HEK293 (cell line): Measurements from ENCODE around the gene ZSWIM4.

Experiments
- CTCF ChIA-PET: fragments of 350-600 bp; formaldehyde crosslinking; extraction: SDS; loops from one replicate; lab custom pipeline; 2021; ENCODE audit warnings: antibody characterized with exemption; lab: Yijun Ruan, JAX
- POLR2A ChIA-PET: fragments of 300-600 bp; formaldehyde crosslinking; extraction: SDS; loops from one replicate; lab custom pipeline; 2020; ENCODE audit warnings: antibody characterized with exemption, inconsistent platforms; lab: Yijun Ruan, JAX
- H3K27ac ChIP-seq: fragments of 200-500 bp; sonication (Bioruptor generic); 2 replicates; pipeline ENCODE4 v1.5.1; 2014; ENCODE audit warnings: low read depth, low read length, control low read depth, inconsistent platforms; ENCODE audit errors: extremely low read depth
- H3K36me3 ChIP-seq, 2 experiments: fragments of 200-500 bp in 1 of 2; sonication (Bioruptor generic) in 1 of 2; 1 replicate in 1 of 2; 2 replicates in 1 of 2; pipeline ENCODE4 v1.5.1; 2014 to 2017; ENCODE audit warnings: inconsistent platforms in 2 of 2, low read length in 2 of 2; ENCODE audit not compliant: control insufficient read depth in 2 of 2, insufficient read depth in 1 of 2
- H3K4me1 ChIP-seq: fragments of 200-500 bp; sonication (Bioruptor generic); 2 replicates; pipeline ENCODE4 v1.5.1; 2014; ENCODE audit warnings: mild to moderate bottlenecking, low read length, inconsistent platforms; ENCODE audit not compliant: control insufficient read depth, insufficient read depth
- H3K4me3 ChIP-seq: 2 replicates; pipeline ENCODE4 v1.5.1; 2011; ENCODE audit warnings: low read depth, mild to moderate bottlenecking, control low read depth, low read length, moderate library complexity
- H3K9me3 ChIP-seq: fragments of 200-500 bp; sonication (Bioruptor generic); 2 replicates; pipeline ENCODE4 v1.5.1; 2014; ENCODE audit warnings: low read depth, low read length, inconsistent platforms; ENCODE audit not compliant: control insufficient read depth, insufficient read depth
- CTCF ChIP-seq: fragments of 450-650 bp; formaldehyde crosslinking; IDR thresholded peaks from 2 replicates; pipeline ENCODE4 v1.5.1; 2016; ENCODE audit warnings: missing biosample characterization, missing genetic modification characterization
- EGR2 ChIP-seq: fragments of 450-650 bp; formaldehyde crosslinking; IDR thresholded peaks from 2 replicates; pipeline ENCODE4 v1.5.1; 2016; ENCODE audit warnings: low read depth, missing biosample characterization, missing genetic modification characterization
- GLI4 ChIP-seq: fragments of 450-650 bp; formaldehyde crosslinking; IDR thresholded peaks from 2 replicates; pipeline ENCODE4 v1.5.1; 2016; ENCODE audit warnings: missing biosample characterization, missing genetic modification characterization
- GLIS1 ChIP-seq: fragments of 450-650 bp; formaldehyde crosslinking; IDR thresholded peaks from 2 replicates; pipeline ENCODE4 v1.5.1; 2016; ENCODE audit warnings: missing biosample characterization, missing genetic modification characterization
- INSM2 ChIP-seq: fragments of 450-650 bp; formaldehyde crosslinking; IDR thresholded peaks from 2 replicates; pipeline ENCODE4 v1.5.1; 2016; ENCODE audit warnings: missing biosample characterization, missing genetic modification characterization
- KLF17 ChIP-seq: fragments of 450-650 bp; formaldehyde crosslinking; IDR thresholded peaks from 2 replicates; pipeline ENCODE4 v1.5.1; 2016; ENCODE audit warnings: missing biosample characterization, missing genetic modification characterization
- KLF8 ChIP-seq: fragments of 450-650 bp; formaldehyde crosslinking; IDR thresholded peaks from 2 replicates; pipeline ENCODE4 v1.5.1; 2016; ENCODE audit warnings: missing biosample characterization, missing genetic modification characterization
- PRDM10 ChIP-seq: fragments of 450-650 bp; formaldehyde crosslinking; IDR thresholded peaks from 2 replicates; pipeline ENCODE4 v1.5.1; 2016; ENCODE audit warnings: missing biosample characterization, missing genetic modification characterization
- SP3 ChIP-seq: fragments of 450-650 bp; formaldehyde crosslinking; IDR thresholded peaks from 2 replicates; pipeline ENCODE4 v1.5.1; 2016; ENCODE audit warnings: missing biosample characterization, missing genetic modification characterization
- TRIM28 ChIP-seq: IDR thresholded peaks from 2 replicates; pipeline ENCODE4 v1.6.1; 2011; ENCODE audit warnings: low read length, control low read depth, borderline replicate concordance
- WT1 ChIP-seq: fragments of 450-650 bp; formaldehyde crosslinking; IDR thresholded peaks from 2 replicates; pipeline ENCODE4 v1.5.1; 2016; ENCODE audit warnings: missing biosample characterization, missing genetic modification characterization
- ZBTB44 ChIP-seq: fragments of 450-650 bp; IDR thresholded peaks from 2 replicates; pipeline ENCODE4 v1.5.1; 2018; ENCODE audit warnings: missing biosample characterization, mild to moderate bottlenecking, missing genetic modification characterization
- ZBTB49 ChIP-seq: fragments of 450-650 bp; formaldehyde crosslinking; IDR thresholded peaks from 2 replicates; pipeline ENCODE4 v1.5.1; 2016; ENCODE audit warnings: missing biosample characterization, missing genetic modification characterization, low read depth
- ZBTB8A ChIP-seq: fragments of 450-650 bp; formaldehyde crosslinking; IDR thresholded peaks from 2 replicates; pipeline ENCODE4 v1.5.1; 2016; ENCODE audit warnings: missing biosample characterization, missing genetic modification characterization
- ZEB2 ChIP-seq: fragments of 450-650 bp; formaldehyde crosslinking; IDR thresholded peaks from 2 replicates; pipeline ENCODE4 v1.5.1; 2016; ENCODE audit warnings: missing biosample characterization, missing genetic modification characterization
- ZNF26 ChIP-seq: fragments of 450-650 bp; formaldehyde crosslinking; IDR thresholded peaks from 2 replicates; pipeline ENCODE4 v1.5.1; 2016; ENCODE audit warnings: missing biosample characterization, missing genetic modification characterization
- ZNF341 ChIP-seq: fragments of 450-650 bp; formaldehyde crosslinking; IDR thresholded peaks from 2 replicates; pipeline ENCODE4; 2016; ENCODE audit warnings: low read depth, missing biosample characterization, missing genetic modification characterization
- ZNF610 ChIP-seq: fragments of 450-650 bp; formaldehyde crosslinking; IDR thresholded peaks from 2 replicates; pipeline ENCODE4 v1.5.1; 2016; ENCODE audit warnings: missing biosample characterization, missing genetic modification characterization, borderline replicate concordance
- ZNF626 ChIP-seq: fragments of 450-650 bp; sonication (Bioruptor Pico); formaldehyde crosslinking; IDR thresholded peaks from 2 replicates; pipeline ENCODE4 v1.5.1; 2018; ENCODE audit warnings: missing biosample characterization, missing genetic modification characterization, inconsistent platforms
- ZNF664 ChIP-seq: fragments of 450-650 bp; formaldehyde crosslinking; IDR thresholded peaks from 2 replicates; pipeline ENCODE4 v1.5.1; 2016; ENCODE audit warnings: missing biosample characterization, missing genetic modification characterization
- ZSCAN30 ChIP-seq: fragments of 450-650 bp; IDR thresholded peaks from 2 replicates; pipeline ENCODE4 v1.5.1; 2018; ENCODE audit warnings: missing biosample characterization, mild to moderate bottlenecking, missing genetic modification characterization, moderate library complexity

ZSWIM4 gene

GRCh38 chr19:13849991-13850909 is 55.0 kb downstream of the ZSWIM4 start:
- no peaks in the 10 kb centered on the region for H3K36me3 ChIP-seq
- ChIA-PET CTCF (interaction anchor here (0.7 to 4.8 kb wide), 4 partner anchors 11 to 435 kb away, joined by 3 to 45 read pairs (median 3); no protein-coding TSS in a partner anchor), POLR2A (interaction anchor here (1.0 to 3.4 kb wide), 9 partner anchors 10 to 119 kb away, joined by 3 to 21 read pairs (median 5); partner anchors contain the start of genes C19orf53 and ZSWIM4)
- peak overlapping the region; percentile 29 for H3K4me3 ChIP-seq
- peaks cover 20% of the 10 kb centered on the region for H3K4me1 ChIP-seq
- no peaks in the 10 kb centered on the region for H3K9me3 ChIP-seq
- peak overlapping the region; percentile 60 for H3K27ac ChIP-seq
- TF ChIP-seq PRDM10 (tag by site-specific recombination) (peak; percentile 59), ZNF610 (tag by site-specific recombination) (no peak), ZEB2 (tag by site-specific recombination) (peak; percentile 31; the same call in 1 of the 2 replicates), GLIS1 (tag by site-specific recombination) (peak; percentile 39; the same call in 1 of the 2 replicates), ZNF626 (tag by site-specific recombination) (no peak), TRIM28 (0 out of 2 replicates have a peak, but pooled peaks have one; percentile 23), INSM2 (tag by site-specific recombination) (no peak), SP3 (tag by site-specific recombination) (peak; percentile 59), ZSCAN30 (tag by site-specific recombination) (peak; percentile 82), ZBTB44 (tag by site-specific recombination) (0 out of 2 replicates have a peak, but pooled peaks have one; percentile 33), ZNF341 (peak; percentile 51), KLF17 (tag by site-specific recombination) (peak; percentile 62), KLF8 (tag by site-specific recombination) (peak; percentile 67; the same call in 1 of the 2 replicates), WT1 (tag by site-specific recombination) (peak; percentile 47; the same call in 1 of the 2 replicates), CTCF (tag by site-specific recombination) (0 out of 2 replicates have a peak, but pooled peaks have one; percentile 8), ZNF26 (tag by site-specific recombination) (no peak), EGR2 (tag by site-specific recombination) (peak; percentile 31; the same call in 1 of the 2 replicates), GLI4 (tag by site-specific recombination) (0 out of 2 replicates have a peak, but pooled peaks have one; percentile 8), ZBTB8A (peak; percentile 96), ZBTB49 (no peak), ZNF664 (tag by site-specific recombination) (peak; percentile 53; the same call in 1 of the 2 replicates)
